HG03558 (cell line): ENCODE results near the gene FBXL7.

ENCODE experiments used
- ATAC-seq: cut with Tn5 transposase; IDR thresholded peaks from one replicate; pipeline ENCODE4 v1.9.1; 2021; ENCODE audit warnings: moderate number of reproducible peaks; ENCODE audit not compliant: unreplicated experiment; ENCODE audit errors: extremely low read depth

Gene FBXL7

DNA sequence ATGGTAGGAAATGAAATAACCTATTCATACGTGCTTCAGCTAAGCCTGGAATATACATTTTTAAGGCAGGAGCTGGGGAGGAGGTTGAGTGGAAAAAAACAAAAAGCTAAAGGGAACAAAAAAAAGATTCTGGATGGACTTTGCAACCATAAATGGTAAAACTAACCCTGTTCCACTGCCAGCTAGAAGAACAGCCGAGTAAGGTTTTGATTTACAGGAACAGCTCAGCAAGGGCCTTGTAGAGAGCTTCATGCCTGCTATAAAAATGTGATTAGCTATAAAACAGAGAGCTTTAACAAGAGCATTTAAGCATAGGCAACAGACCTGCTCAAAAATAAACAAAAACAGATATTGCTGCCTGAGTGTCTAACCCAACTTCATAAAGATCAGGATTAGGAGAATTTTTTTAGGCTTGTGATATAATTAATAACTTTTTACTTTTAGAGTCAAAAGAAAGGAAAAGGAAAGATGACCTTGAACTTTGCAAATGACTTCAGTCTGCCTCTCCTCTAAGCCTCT lies 194.8 kb downstream of the FBXL7 start:
- no peak for ATAC-seq

DNA sequence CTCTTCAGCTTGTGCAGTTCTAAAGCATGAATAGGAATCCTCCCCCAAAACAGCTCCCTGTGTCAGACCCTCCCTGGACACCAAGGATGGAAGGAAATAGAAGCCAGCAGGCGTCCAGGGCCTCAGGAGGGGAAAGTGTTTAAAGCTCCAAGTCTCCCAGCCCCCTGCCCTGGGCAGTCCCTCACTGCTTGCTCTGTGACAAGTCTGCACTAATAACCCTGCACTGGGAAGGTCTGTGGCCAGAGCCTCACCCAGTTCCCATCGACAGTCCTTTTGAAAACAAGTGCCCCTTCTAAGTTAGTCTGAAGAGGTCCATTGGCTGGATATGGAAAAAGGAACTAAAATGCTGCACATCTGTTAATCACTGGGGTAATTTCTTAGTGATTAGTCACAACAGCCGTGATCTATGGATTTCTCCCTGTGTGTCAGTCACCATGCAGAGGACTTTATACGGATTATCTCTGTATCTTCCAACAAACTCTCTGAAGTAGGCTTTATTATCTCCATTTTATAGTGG lies 195.3 kb downstream of the FBXL7 start:
- ATAC-seq: no peak

DNA sequence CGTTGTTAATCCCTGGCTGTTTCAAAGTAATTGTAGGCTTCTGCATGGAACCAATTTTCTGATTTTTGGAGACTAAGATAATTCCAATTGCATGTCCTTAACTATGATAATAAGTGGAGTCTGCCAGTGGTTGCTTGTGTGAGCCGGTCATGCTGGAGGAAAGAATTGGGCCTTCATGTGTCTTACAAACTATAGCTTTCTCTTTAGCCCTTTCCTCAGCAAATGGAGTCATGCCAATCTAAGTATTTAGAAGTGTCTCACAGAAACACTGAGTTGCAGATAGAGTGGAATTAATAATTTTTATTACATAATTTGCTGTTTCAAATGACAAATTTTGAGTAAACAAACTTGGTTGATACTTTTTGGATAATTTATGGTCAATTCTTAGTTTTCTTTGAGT lies 200.4 kb downstream of the FBXL7 start:
- ATAC-seq: no peak

DNA sequence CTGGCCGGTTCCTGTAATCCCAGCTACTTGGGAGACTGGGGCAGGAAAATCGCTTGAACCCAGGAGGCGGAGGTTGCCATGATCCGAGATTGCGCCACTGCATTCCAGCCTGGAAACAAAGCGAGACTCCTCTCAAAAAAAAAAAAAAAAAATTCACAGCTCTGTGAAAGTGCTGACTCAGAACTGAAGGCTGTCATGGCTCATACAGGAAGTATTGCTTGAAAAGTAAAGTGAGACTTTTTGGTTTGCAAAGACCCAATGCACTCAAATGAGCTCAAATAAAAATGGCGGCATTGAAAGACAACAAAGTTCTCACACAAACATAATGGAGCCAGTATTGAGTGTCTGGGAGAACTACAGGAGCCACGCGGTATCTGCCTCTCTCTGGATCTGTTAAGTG lies 202.1 kb downstream of the FBXL7 start:
- no peak for ATAC-seq

DNA sequence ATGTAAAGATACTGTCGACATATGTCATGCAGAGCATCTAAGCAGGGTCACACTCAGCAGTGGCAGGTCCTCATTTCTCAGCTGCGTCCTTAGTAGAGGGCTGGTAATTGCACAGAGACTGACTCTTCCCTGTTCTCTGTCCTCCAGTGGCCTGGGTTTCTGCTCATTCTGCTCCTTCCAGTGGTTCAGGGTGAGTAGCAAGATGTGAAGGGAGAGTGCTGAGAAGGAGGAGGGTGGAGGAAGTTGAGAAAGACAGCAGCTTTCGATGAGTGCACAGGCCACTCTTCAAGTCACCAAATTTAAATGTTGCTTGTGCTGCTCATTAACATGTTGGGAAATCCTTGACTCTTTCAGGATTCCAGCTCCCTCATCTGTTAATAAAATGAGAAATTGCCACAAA lies 203.9 kb downstream of the FBXL7 start:
- no peak for ATAC-seq

DNA sequence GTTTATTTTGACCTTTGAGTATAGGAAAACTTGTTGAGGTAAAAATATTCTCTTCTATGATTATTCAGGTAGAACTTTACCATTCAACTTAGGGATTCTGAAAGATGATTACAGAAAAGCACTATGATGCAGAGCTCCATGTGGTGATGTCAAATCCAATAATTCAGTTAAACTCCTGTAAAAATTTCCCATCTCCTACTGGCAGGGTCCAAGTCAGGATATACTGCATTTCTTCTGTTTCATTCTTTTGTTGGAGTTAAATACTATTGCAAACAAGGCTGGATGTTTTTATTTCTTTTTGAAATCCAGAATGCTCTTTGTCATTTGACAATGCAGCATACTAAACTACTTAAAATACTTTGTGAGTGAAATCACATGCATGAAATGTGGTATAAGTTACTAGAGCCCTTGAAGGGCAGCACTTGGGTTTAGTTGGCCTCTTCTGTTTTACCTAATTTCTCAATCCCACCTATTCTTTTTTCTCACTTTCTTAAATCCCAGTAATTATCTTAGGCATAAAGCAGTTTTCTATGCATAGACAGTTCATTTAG lies 204.5 kb downstream of the FBXL7 start:
- ATAC-seq: no peak

DNA sequence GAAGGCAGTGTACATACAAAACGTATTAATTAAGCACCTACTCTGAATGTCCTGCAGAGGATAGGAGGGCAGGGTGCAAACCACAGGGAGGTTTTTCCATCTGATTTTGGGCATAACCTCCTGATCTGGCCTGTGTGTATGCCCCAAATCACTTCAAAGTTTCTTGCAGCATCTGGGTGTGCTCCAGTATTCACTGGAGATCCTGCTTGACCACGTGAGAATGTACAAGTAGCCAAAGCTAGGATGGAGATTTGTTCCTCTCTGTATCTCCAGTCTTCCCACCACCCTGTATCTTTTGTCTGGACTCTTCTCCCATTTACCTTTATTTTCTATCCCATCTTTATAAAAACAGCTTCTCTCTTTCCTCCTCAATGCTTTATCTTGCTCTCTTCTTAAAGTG lies 207.7 kb downstream of the FBXL7 start:
- no peak for ATAC-seq

DNA sequence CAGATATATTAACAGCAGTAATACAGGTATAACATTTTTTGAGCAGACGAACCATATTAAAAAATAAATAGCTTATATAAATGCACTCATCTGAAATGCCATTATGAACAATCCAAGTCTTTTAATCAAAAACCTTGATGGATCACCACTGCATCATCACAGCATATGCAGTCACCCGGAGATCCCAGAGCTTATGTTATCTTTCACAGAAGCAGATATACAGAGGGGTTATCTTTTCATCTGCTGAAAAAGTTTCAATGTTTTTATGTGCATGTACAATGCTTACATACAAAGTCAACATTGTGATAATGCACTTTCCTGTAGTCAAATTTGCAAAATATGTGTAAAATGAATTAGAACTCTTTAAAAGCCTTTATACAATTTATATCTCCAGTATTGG lies 211.9 kb downstream of the FBXL7 start:
- no peak for ATAC-seq

DNA sequence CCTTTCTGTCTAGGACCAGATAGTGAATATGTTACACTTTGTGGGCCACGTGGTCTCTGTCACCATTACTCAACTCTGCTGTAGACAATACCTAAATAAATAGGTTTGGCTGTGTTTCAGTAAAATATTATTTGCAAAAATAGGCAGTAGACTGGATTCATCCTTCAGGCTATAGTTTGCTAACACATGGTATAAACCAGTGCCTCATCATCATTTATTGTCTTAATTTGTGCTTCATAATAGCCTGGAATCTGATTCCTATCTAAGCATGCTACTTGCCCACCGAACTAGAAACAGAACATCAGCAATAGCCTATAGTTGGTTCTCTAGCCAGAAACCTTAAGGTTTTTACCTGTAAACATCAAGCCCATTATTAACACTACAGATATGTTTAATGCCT lies 215.6 kb downstream of the FBXL7 start:
- no peak for ATAC-seq

DNA sequence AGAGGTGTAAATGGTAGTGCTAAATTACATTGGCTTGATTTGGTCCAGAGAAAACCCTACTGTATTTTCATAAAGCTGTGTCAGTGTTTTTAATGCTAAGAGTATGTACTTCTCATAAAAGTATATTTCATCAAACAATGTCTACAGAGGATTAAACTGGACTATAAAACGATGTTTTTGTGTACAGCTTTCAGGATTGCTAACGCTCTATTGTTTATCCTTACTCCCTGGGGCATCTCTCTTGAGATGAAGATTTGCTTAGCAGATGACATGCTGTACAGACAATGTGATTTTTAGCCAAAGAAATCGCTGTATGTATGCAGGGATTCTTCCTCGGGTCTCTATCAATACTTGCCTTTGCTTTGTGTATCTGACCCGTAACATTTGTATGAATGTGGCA lies 216.0 kb downstream of the FBXL7 start:
- no peak for ATAC-seq

DNA sequence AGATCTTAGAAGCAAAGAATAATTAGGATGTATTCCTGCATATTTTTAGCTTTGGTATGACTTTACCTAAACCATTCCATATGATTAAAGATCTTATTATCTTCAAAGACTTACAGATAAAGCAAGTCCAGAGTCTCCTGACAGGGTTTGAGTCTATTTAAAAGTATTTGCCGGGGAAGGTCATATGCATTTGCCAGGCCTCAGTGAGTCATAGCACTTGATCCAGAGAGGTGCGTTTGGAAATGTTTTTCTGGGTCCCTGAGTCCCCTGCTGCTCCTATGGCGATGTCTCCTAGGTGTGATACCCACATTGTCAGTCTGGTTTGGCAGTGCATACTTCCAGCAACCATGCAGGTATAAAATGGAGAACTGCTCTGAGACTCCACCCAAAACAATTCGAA lies 217.0 kb downstream of the FBXL7 start:
- no peak for ATAC-seq

DNA sequence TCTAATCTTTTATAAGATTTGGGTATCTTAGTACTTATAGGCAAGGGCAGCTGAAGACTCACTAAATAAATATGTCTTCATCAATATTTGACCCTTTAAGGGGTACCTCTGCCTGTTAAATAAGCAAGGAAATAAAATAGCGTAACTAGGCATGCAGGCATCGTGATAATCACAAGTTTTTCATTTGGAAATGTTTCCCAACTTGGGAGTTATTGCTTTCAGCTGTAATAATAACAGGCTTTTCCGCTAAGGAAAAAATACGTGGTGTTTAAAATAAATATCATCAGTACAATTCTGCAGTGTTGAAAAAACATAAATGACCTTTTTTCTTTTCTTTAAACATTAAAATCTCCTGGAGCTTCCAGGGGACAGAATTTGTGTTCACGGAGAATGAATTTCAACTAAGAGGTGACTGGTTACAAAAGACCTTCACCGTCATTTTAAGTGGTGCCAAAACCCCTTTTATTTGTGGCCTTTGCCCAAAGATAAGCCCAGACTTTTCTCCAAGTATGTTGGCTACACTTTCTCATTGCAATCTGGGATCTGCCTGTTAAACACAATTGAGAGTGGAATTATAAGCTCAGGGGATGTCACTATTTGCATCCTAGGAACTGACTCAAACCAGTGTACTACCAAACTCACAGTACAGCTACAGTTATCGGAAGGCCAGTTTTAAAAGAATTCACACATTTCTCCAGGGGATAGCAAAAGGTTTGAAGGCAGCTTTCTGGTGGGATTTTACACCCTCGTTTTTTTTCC lies 218.6 kb downstream of the FBXL7 start:
- no peak for ATAC-seq

DNA sequence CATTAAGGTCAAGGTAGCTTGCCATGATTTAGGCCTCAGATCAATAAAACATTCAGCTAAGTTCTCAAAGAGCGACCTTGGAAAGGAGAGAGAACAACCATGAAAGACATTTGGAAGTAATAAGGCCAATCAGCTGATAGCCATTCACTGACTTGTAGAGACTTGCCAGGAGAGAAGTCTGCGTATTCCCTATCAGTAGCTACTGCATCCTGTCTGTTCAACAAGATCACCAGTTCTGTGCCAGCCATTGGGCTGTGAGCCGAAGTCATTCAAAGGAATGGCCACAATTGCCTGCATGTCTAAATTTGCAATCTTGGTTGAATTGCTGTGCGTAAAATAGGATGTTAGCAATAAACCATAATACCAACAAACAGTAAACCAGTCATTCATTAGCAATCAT lies 219.8 kb downstream of the FBXL7 start:
- no peak for ATAC-seq

DNA sequence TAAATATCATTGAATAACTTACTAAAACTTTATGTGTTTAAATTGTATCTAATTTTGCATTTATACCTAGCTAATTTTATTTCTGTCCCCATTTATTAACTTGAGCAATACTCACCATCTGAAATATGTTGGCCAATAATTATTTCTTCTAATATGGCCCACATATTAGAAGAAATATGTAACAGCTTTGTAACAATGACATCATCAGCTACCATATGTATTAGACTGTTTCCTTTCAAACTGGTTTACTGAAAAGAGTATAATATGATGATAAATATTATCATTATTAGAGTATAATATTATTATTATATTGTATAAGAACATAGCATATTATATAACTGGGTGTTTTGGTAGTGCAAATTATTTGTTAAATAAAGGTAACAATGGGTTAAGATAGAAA lies 220.5 kb downstream of the FBXL7 start:
- no peak for ATAC-seq

DNA sequence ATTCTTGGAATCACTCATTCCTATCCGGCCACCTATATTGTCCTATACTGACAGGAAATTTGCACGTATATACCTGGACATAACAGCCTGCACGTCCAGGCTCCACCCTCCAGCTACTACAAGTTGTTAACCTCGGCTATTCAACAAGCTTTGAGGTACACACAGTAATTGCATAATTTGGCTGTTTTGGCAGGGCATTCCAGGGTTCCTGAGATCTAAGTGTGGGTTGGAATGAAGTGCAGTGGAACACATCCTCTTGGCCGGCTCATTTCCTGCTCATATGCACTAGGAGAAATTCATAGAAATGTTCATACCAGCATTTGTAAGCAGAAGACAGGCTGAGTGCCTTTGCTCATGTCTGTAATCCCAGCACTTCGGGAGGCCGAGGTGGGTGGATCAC lies 222.3 kb downstream of the FBXL7 start:
- no peak for ATAC-seq

DNA sequence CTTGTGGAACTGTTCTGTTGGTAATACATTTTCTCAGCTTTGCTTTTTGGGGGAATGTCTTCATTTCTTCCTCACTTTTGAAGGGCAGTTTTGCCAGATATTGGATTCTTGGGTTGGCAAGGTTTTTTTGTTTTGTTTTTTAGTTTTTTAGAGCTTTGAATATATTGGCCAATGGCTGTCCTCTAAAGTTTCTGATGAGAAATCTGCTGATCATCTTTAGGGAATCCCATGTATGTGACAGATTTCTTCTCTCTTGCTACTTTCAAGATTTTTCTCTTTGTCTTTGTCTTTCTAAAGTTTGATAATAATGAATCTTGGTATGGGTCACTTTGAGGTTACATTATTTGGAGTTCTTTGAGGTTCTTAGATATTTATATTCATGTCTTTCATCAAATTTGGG lies 227.4 kb downstream of the FBXL7 start:
- ATAC-seq: no peak

DNA sequence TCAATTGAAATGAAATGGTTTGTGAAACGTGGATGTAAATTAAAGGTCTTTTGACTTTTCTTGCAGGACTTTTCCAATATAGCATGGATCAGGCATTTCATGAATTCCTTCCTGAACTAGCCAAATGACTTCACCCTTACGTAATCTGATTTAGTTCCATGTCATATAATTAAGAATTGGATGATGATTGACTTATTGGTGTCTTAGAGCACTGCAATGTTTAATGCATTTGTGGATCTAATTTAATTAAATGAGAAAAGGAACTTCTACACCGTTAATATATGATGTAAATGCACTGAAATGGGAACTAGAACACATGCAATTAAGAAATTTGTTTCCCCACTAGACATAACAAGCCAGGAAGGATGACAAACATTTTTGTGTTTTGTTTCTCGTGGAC lies 228.8 kb downstream of the FBXL7 start:
- ATAC-seq: no peak

DNA sequence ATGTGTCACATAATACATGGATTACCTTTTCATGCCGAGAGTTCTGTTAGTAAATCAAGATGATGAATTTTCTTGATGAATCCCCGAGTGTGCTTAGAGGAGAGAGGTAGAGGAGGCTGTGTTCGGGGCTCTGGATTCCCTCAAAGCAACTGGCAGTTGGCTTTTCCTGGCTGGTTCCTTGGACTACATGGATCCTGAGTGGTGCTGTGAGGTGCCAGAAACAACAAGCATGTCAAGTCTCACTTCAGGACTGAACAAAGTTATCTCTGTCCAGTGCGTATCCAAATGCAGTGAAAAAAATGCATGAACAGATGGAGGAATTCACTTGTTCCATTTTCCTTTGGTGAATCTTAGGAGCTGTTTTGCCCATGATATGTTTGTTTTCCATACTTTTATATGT lies 231.7 kb downstream of the FBXL7 start:
- no peak for ATAC-seq

DNA sequence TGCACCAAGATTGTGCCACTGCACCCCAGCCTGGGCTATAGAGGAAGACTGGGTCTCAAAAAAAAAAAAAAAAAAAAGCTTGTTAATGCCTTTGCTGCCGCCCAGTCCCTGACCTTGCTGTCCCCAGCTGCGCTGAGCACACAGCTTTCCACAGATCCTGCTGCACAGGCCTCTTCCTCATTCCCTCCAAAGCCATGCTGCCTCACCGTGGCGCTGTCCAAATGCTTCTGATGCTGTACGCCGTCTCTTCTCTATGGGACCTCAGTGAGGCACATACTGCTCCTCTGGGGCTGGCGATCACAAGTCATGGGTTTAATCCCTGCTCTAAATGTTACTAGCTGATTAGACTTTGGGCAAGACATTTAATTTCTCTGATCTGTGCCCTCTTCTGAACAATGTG lies 234.1 kb downstream of the FBXL7 start:
- no peak for ATAC-seq

DNA sequence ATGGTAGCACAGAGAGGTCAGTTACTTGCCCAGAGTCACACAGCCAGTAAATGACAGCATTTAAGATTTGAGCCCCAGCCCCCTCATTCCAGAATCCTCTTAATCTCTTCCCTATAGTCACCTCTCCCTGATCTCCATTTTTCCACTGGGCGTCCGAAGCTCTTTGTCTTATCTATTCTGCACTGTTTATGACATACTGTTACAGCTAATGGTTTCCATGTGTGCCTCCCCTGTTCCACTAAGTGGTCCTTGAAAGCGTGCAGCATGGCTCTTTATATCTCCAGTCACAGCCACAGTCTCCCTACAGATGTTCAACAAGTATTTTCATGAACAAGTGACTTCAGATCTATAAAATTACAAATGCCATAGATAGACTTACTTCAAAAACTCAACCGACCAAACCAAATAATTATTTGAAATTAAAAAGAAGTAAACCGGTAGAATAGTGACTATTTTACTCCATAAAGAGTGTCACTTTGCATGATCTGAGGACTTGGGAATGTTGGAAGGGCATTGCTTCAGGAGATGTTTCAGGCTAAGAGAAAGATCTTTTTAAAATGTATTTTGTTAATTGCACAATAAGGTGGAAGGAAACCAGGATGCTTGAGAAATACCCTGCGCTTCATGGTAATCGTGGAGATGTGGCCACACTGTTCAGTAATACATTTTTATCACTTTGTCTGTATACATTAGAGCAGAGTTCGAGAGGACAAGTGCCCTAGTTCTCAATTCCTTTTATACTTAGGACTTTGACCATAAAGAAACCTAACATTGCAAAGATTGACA lies 237.2 kb downstream of the FBXL7 start:
- ATAC-seq: no peak
